ENCODE measurements around the gene CAT. TPM values are rescaled to one million over a fixed set of nuclear protein-coding genes. Genes with fewer than 3 reads are reported as not detected.

The CAT gene
- total RNA-seq, 1 donor from 2014 or later: 101 TPM

- DNase-seq: no peak
Observed at GRCh38 chr11:34499719-34500500, 61.2 kb downstream of the CAT start.

DNA sequence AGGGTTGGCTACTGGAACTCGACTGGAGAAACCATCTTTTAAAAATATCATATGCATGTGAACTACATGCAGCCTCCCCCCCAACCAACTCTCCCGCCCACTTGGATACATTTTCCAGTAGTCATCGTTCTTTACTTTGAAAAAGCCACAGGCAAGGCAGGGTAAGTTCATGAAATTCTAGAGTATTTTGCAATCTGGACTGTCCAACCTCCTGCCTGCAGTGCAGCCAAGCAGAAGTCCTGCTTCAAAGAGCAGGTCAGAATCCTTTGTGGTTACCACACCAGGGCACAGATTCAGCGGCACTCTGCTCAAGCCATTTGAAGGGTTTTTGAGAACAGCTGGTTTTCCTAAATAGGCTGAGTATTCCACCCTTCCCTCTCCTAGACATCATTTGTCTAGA lies 62.8 kb downstream of the CAT start:
- DNase-seq: no peak

DNA sequence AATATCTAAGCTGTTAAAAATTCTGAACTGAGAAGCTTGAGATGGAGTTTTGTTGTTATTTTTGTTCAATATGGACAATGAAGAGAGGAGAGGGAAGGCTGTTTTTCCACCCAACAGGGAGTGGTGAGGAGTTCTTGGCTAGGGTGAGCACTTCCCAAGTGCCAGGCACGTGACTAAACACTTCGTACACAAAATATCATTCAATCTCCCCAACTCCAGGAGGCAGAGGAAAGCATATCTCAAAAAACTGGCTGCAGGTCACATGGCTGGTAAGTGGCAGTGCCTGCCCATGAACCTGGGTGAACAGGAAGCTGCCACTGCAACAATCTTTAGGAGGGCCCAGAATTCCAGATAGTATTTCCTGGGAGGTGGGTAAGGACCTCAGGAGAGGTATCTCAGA lies 63.2 kb downstream of the CAT start:
- no peak for DNase-seq

GRCh38 chr11:34502949-34503348 lies 64.2 kb downstream of the CAT start:
- no peak for DNase-seq

GRCh38 chr11:34505874-34506273 lies 67.1 kb downstream of the CAT start:
- DNase-seq: no peak

DNA sequence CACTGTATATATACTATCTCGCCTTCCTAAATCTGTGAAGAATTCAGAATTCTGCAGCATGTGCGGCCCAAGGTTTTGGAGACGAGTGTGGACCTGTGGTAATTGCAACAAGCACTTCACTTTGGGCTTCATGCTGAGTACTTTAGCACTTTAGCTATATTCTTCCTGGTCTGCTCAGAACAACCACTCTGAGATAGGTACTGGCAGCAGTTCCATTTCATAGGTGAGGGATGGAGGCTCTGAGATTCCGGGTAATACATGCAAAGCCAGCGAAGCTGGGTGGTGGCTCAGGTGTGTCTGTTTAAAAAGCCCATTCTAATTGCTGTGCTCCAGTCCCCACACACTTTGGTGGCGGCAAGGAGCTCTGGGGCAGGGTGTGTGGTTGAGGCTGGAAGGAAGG lies 68.4 kb downstream of the CAT start:
- no peak for DNase-seq

DNA sequence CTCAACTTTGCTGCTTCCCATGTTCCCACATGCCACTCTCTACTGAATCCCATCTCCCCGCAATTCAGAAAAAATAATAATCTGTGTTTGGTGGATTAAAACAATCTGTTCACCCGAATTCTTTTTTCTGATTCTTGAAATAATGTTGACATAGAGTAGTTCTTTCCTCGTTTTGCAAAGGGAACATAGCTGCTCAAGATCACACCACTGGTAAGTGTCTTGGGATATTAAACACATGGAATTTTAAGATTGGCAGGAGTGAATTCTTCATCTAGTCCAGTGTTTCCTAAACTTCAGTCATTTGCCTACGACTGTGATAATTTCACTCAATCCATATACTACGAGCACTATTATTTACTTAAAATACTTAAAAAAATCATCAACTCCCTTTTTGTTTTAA lies 68.9 kb downstream of the CAT start:
- no peak for DNase-seq

DNA sequence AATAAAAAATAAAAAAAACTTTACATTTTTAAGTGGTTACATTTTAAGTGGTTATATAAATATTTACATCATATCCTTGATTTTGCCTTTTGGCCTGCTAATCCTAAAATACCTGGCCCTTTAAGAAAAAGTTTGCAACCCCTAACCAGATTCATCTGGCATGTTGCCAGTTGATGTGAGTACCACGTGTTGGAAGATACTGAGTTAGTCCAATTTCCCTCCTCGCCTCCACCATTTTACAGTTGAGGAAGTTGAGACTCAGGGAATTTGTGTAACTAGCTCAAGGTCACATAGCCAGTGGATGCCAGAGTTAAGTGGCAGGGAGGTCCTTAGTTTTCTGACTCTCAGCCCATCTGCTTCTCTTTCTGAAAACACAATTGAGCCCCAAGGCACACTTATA lies 69.8 kb downstream of the CAT start:
- DNase-seq: no peak

DNA sequence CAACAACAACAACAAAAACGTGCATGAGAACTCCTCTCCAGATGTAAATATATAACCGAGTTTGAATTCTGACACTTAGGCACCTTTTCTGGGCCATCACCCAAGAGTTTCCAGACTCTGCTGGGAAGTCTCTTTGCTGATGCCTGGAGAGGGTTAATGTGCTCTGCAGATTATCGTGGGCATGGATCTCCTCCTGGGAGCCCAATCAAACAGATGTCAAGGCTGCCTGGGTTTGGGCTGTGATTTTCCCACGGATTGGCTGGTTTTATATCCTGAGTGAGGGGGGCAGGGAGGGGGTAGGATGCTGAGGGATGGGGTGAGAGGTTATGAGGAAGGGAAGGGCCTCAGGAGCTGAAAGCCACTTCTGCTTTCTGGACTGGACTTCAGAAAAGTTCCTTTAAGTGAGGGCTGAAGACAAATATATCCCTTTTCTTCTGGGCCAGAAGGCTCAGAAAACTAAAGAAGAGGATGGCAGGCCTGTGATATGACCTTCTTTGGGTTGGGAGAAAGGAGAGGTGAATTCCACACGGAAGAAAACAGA lies 70.7 kb downstream of the CAT start:
- no peak for DNase-seq

- DNase-seq: no peak
Observed at GRCh38 chr11:34510218-34510617, 71.5 kb downstream of the CAT start.

DNA sequence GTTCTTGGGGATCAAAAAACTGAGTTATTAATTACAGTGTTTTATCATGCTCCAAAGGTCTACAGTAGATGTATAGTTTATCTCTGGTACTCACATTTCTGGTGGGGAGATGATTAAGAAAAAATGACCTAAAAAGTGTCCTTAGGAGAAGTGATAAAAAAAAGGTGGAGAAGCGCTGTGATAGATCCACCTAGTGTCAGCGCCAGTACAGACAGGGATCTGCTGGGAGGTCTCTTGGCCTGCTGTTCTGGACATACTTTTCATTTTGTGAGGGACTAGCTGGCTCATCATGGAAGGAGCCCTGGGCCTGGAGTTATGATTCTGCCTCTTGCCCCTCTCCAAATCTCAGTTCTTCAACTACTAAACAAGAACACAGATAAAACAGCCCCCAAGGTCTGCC lies 71.9 kb downstream of the CAT start:
- no peak for DNase-seq

DNA sequence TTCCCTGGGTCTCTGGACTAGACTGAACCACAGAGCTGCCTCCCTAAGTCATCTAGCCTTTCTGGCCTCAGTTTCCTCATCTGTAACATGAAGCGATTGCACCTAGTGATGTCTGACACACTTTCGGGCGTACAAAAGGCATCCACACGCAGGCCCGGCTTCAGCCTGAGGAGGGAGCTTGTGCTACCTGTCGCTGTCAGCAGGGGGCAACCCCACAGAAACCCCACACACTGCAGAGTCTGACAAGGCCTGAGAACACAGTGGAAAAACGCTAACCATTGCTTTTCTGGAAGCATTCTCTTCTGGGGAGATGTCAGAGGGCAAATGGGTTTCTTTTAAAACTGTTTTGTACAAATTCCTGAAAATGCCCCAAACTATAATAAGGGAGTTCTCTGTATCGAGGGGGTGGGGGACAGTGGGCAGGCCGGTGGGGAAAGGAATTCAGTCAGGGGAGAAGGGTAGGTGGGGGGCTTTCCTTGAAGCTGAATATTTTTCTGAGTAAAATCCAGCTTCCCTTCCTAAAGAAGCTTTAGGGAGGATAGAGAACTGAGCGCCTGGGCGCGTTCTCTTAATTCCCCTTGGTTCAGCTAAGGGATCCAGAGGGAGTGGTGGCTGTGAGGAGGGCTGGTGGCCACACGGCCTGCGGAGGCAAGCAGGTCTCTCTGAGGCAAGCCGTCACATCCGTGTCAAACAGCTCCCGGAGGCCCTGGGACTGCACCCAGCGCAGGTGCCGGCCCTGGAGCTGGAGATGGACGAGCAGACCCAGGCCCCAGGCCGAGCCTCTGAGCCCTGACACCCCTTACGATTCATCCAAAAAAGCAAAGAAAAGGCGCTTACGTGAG lies 74.3 kb downstream of the CAT start:
- DNase-seq: no peak

GRCh38 chr11:34513682-34514449 lies 75.1 kb downstream of the CAT start, which contains the start of gene ELF5:
TSS of gene ELF5 (minus strand) at chr11:34513794. CDS start at chr11:34505749, 8,045 bp downstream.
- no peak for DNase-seq

DNA sequence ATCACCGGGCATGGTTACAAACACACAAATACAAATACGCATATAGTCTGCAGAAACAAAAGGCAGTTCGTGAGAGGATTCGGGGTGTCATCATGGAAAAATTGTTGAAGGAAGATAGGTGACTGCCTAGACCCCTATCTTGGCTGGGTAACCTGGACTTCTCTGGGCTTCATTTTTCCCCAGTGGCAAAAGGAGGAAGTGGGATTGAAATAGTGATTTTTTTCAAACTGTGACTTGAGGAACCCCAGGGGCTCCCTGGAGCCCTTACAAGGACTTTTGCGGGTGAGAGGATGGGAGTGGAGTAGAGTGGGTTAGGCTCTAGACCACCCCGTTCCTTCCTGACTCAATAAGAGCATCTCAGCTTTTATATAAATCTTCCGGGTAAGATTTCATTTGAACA lies 75.9 kb downstream of the CAT start:
- no peak for DNase-seq

GRCh38 chr11:34516247-34517040 lies 77.7 kb downstream of the CAT start:
- DNase-seq: no peak

- no peak for DNase-seq
Observed at GRCh38 chr11:34519595-34520235, 81.0 kb downstream of the CAT start.

GRCh38 chr11:34521265-34521664 lies 82.5 kb downstream of the CAT start:
- no peak for DNase-seq
